GM12891 (cell line): ENCODE results near the gene ECD.

Experiments used
- POLR2A ChIP-seq: IDR thresholded peaks from 2 replicates; pipeline ENCODE4 v1.6.1; 2011; ENCODE audit warnings: low read depth, low read length, control low read depth
- POLR2AphosphoS5 ChIP-seq: IDR thresholded peaks from 2 replicates; pipeline ENCODE4 v1.6.1; 2011; ENCODE audit warnings: low read depth, low read length, control low read depth

DNA sequence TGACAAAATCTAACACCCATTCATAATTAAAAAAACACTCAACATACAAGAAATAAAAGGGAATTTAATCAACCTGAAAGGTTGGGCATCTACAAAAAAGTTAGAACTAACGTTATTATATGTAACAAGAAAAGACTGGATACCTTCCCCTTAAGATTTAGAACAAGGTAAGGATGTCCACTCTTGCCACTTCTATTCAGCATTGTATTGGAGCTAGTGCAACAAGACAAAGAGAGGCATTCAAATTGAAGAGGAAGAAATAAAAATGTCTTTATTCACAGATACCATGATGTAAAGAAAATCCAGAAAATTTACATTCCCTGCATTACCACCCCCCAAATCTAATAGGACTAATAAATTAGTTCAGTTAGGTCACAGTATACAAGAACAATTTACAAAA, 18.5 kb upstream of the ECD start:
- TF ChIP-seq POLR2A (no peak), POLR2AphosphoS5 (no peak)
